Kidney (tissue), 14 donors: ENCODE measurements around the gene POLD1. TPM values are rescaled to one million over a fixed set of nuclear protein-coding genes. Genes with fewer than 3 reads are reported as not detected.

Experiments
- DNase-seq, 5 donors: peaks; one replicate each; pipeline ENCODE4 v3.0.0-alpha.2; 2013 to 2020
- FAIRE-seq: peaks from 2 replicates; lab custom pipeline; 2012; peaks lifted over from hg19 to GRCh38; lab: Jason Lieb, UNC
- H3K27ac ChIP-seq, 2 donors: one replicate each; pipeline ENCODE4 v1.7.0; 2013; ENCODE audit warnings: low read depth in 2 of 2, low read length in 2 of 2, inconsistent platforms in 1 of 2
- H3K27me3 ChIP-seq: one replicate; pipeline ENCODE4 v1.7.1; 2013; ENCODE audit warnings: low read length, inconsistent platforms; ENCODE audit not compliant: control insufficient read depth, insufficient read depth
- H3K36me3 ChIP-seq, 3 donors: one replicate each; pipeline versions ENCODE4 v1.7.0 to v1.7.1; 2013; ENCODE audit warnings: low read length in 3 of 3, control low read depth in 1 of 3, inconsistent platforms in 1 of 3; ENCODE audit not compliant: insufficient read depth in 3 of 3, control insufficient read depth in 2 of 3
- H3K4me1 ChIP-seq, 3 donors: one replicate each; pipeline versions ENCODE4 v1.7.0 to v1.7.1; 2013; ENCODE audit warnings: low read length in 3 of 3, inconsistent platforms in 1 of 3, low read depth in 1 of 3; ENCODE audit not compliant: control insufficient read depth in 2 of 3, insufficient read depth in 2 of 3
- H3K4me3 ChIP-seq, 3 donors: one replicate each; pipeline versions ENCODE4 v1.7.0 to v1.8.1; 2013; ENCODE audit warnings: low read length in 3 of 3, control low read depth in 1 of 3, inconsistent platforms in 1 of 3
- H3K9ac ChIP-seq, 3 donors: one replicate each; pipeline versions ENCODE4 v1.7.0 to v1.7.1; 2013; ENCODE audit warnings: low read length in 3 of 3, control low read depth in 1 of 3, inconsistent platforms in 1 of 3
- H3K9me3 ChIP-seq, 3 donors: one replicate each; pipeline versions ENCODE4 v1.7.0 to v1.7.1; 2013; ENCODE audit warnings: low read length in 3 of 3, control low read depth in 1 of 3, inconsistent platforms in 1 of 3; ENCODE audit not compliant: control insufficient read depth in 2 of 3, insufficient read depth in 1 of 3
- CTCF ChIP-seq: IDR thresholded peaks from 3 replicates; pipeline ENCODE4 v1.5.1; 2012; ENCODE audit warnings: mild to moderate bottlenecking, moderate library complexity, borderline replicate concordance; ENCODE audit not compliant: insufficient read depth; ENCODE audit errors: extremely low read depth
- intact Hi-C: fragments of 100-400 bp; cut with DNase I; formaldehyde crosslinking; loops from one replicate; pipeline ENCODE4 v1.11.1; 2022
- polyA plus RNA-seq: library from polyadenylated mRNA; stranded (reverse); fragments of 350-450 nt; fragmentation: Illumina TruSeq; extraction: RNeasy Lipid Tissue Mini Kit (QIAGEN cat#74804); gene quantifications from one replicate; pipeline ENCODE4 v1.2.3, GENCODE V29; 2014; ENCODE audit warnings: low read depth, low replicate concordance; ENCODE audit not compliant: insufficient read depth
- total RNA-seq: library from RNA; stranded (reverse); fragmentation: NEBNext Ultra II Directional; extraction: Animal tissue kit (Norgen Biotek cat#: 25700); gene quantifications from one replicate; pipeline ENCODE4 v1.2.1, GENCODE V29; 2021
- donor health status: control.
- donor health status: control.
- donor health status: control.
- donor health status: control.
- donor health status: control.
- donor health status: DM: yes; HTN: yes; CAD: no.
- donor health status: Normal renal cell carcinoma (clear cell type).

POLD1 gene
- total and polyA plus RNA-seq, 2 donors from 2014 or later: 17.8 to 22.1 TPM

- no peak overlapping the region for H3K9ac ChIP-seq
- H3K9me3 ChIP-seq: no peaks in the 10 kb centered on the region
- no peak overlapping the region for H3K27ac ChIP-seq
- peaks cover 0 to 32% (median 18%) of the 10 kb centered on the region in 3 donors for H3K36me3 ChIP-seq
- no peak for TF ChIP-seq CTCF
- H3K27me3 ChIP-seq: no peaks in the 10 kb centered on the region
- peaks cover 0 to 10% (median 0%) of the 10 kb centered on the region in 3 donors for H3K4me1 ChIP-seq
- intact Hi-C loops: no loop called here
- DNase-seq (peak in 1 of 5 donors; percentile 35), FAIRE-seq (no peak)
- H3K4me3 ChIP-seq: no peak overlapping the region
Measured at GRCh38 chr19:50380137-50380536, 4.0 kb upstream of the POLD1 start.

- peaks cover 0 to 10% (median 0%) of the 10 kb centered on the region in 3 donors for H3K4me1 ChIP-seq
- peaks cover 0 to 32% (median 18%) of the 10 kb centered on the region in 3 donors for H3K36me3 ChIP-seq
- no peak overlapping the region for H3K9ac ChIP-seq
- intact Hi-C loops: no loop called here
- TF ChIP-seq CTCF: no peak
- DNase-seq (peak in 1 of 5 donors; percentile 42), FAIRE-seq (no peak)
- no peaks in the 10 kb centered on the region for H3K9me3 ChIP-seq
- H3K27me3 ChIP-seq: no peaks in the 10 kb centered on the region
- H3K4me3 ChIP-seq: no peak overlapping the region
- no peak overlapping the region for H3K27ac ChIP-seq
Measured at GRCh38 chr19:50380751-50381151, 3.4 kb upstream of the POLD1 start.

GRCh38 chr19:50381881-50382729 is 2.0 kb upstream of the POLD1 start:
- Histone ChIP-seq H3K27me3 (no peaks in the 10 kb centered on the region), H3K4me3 (no peak overlapping the region), H3K36me3 (peaks cover 0 to 32% (median 18%) of the 10 kb centered on the region in 3 donors), H3K27ac (no peak overlapping the region), H3K9me3 (no peaks in the 10 kb centered on the region), H3K9ac (no peak overlapping the region), H3K4me1 (peaks cover 0 to 10% (median 0%) of the 10 kb centered on the region in 3 donors)
- TF ChIP-seq CTCF: no peak
- FAIRE-seq: no peak
- intact Hi-C loops: no loop called here
- DNase-seq: peak in 1 of 5 donors; percentile 65
